Esophagus squamous epithelium (tissue), 4 donors: ENCODE measurements around the gene PNPLA5.

ENCODE experiments used
- CTCF ChIP-seq, 6 experiments: fragments of 450-650 bp in 4 of 6; fragments of 200-600 bp in 2 of 6; sonication (generic) in 2 of 6; IDR thresholded peaks; one replicate each; pipeline ENCODE4 v1.5.1; 2016 to 2019; ENCODE audit warnings: antibody characterized with exemption in 6 of 6, mild to moderate bottlenecking in 4 of 6, moderate library complexity in 4 of 6
- POLR2A ChIP-seq, 4 donors: fragments of 450-650 bp; IDR thresholded peaks; one replicate each; pipeline ENCODE4 v1.6.1; 2017; ENCODE audit warnings: antibody characterized with exemption in 4 of 4, mild to moderate bottlenecking in 4 of 4, moderate library complexity in 3 of 4

- no peak for TF ChIP-seq CTCF (IDR thresholded peaks at IDR 0.05)
- TF ChIP-seq POLR2A (IDR thresholded peaks at IDR 0.05), result no peak
These were observed 59.2 kb downstream of the PNPLA5 start for GRCh38 chr22:43832393-43833265.
